GM12878 (cell line): ENCODE data around the gene PTPRD. TPM values are rescaled to one million over a fixed set of nuclear protein-coding genes. Genes with fewer than 3 reads are reported as not detected.

Experiments
- ATAC-seq: fragments of 200-7000 bp; cut with Tn5 transposase; 3 replicates; pipeline ENCODE4 v1.9.1; 2020; ENCODE audit warnings: mild to moderate bottlenecking, moderate library complexity
- BruUV-seq: library from RNA; stranded (reverse); fragments of 400-500 nt; replicated peaks from 2 replicates; lab custom pipeline; 2021; lab: Mats Ljungman, UMichigan
- CTCF ChIA-PET: fragments of 300-600 bp; sonication (Branson Sonifier 250); formaldehyde crosslinking; extraction: SDS; loops from one replicate; lab custom pipeline; 2021; ENCODE audit warnings: inconsistent platforms; lab: Yijun Ruan, JAX
- POLR2A ChIA-PET: fragments of 350-600 bp; formaldehyde crosslinking; extraction: SDS; loops from one replicate; lab custom pipeline; 2021; ENCODE audit warnings: inconsistent platforms; lab: Charles Lee
- RAD21 ChIA-PET: fragments of 300-600 bp; sonication (Branson Sonifier 250); formaldehyde crosslinking; loops from one replicate; lab custom pipeline; 2023; ENCODE audit warnings: antibody characterized with exemption; ENCODE audit not compliant: unreplicated experiment; lab: Charles Lee
- SMC1A ChIA-PET: fragments of 300-600 bp; sonication (Branson Sonifier 250); formaldehyde crosslinking; loops from one replicate; lab custom pipeline; 2023; ENCODE audit not compliant: unreplicated experiment, uncharacterized antibody; lab: Charles Lee
- DNase-seq: peaks from one replicate; pipeline ENCODE4 v3.0.0-alpha.2; 2011; ENCODE audit warnings: low read depth, low spot score
- FAIRE-seq: peaks from 3 replicates; lab custom pipeline; 2011; peaks lifted over from hg19 to GRCh38; lab: Jason Lieb, UNC
- H2AFZ ChIP-seq: 2 replicates; pipeline ENCODE4 v1.6.0; 2011; ENCODE audit warnings: low read depth, low read length, control low read depth; ENCODE audit not compliant: control insufficient read depth
- H3K27ac ChIP-seq: 2 replicates; pipeline ENCODE4 v1.5.1; 2011; ENCODE audit warnings: control low read depth; ENCODE audit not compliant: control insufficient read depth, insufficient read depth
- H3K27me3 ChIP-seq, 2 experiments: replicated peaks in 1 of 2; 2 replicates each; pipeline versions ENCODE4 v1.6.0 to v1.6.1; 2011; ENCODE audit warnings: low read length in 1 of 2; ENCODE audit not compliant: control insufficient read depth in 2 of 2, insufficient read depth in 2 of 2
- H3K36me3 ChIP-seq, 2 experiments: 2 replicates each; pipeline ENCODE4 v1.5.1; 2011; ENCODE audit warnings: low read length in 1 of 2; ENCODE audit not compliant: control insufficient read depth in 2 of 2, insufficient read depth in 2 of 2
- H3K4me1 ChIP-seq: 2 replicates; pipeline ENCODE4 v1.6.1; 2011; ENCODE audit warnings: mild to moderate bottlenecking, low read length, moderate library complexity, mixed read lengths; ENCODE audit not compliant: control insufficient read depth, insufficient read depth
- H3K4me2 ChIP-seq: 2 replicates; pipeline ENCODE4 v1.6.0; 2011; ENCODE audit warnings: control low read depth; ENCODE audit not compliant: control insufficient read depth, insufficient read depth
- H3K4me3 ChIP-seq: fragments of 200-600 bp; sonication (generic); 2 replicates; pipeline ENCODE4 v1.5.1; 2016
- H3K79me2 ChIP-seq: 2 replicates; pipeline ENCODE4 v1.6.0; 2011; ENCODE audit warnings: low read length; ENCODE audit not compliant: control insufficient read depth, insufficient read depth
- H3K9ac ChIP-seq: 2 replicates; pipeline ENCODE4 v1.8.0; 2011; ENCODE audit warnings: low read length, control low read depth, mixed read lengths; ENCODE audit not compliant: control insufficient read depth, insufficient read depth
- H3K9me3 ChIP-seq: replicated peaks from 3 replicates; pipeline ENCODE4 v1.5.1; 2011; ENCODE audit warnings: mild to moderate bottlenecking, low read length; ENCODE audit not compliant: control insufficient read depth, insufficient read depth
- H4K20me1 ChIP-seq: 2 replicates; pipeline ENCODE4 v1.6.0; 2011; ENCODE audit not compliant: control insufficient read depth, insufficient read depth
- ASH2L ChIP-seq: fragments of 300-600, 200-600 bp; sonication (generic); IDR thresholded peaks from 2 replicates; pipeline ENCODE4 v1.6.1; 2017; ENCODE audit warnings: low read depth, mild to moderate bottlenecking, borderline replicate concordance
- BACH1 ChIP-seq: fragments of 450-650 bp; IDR thresholded peaks from 2 replicates; pipeline ENCODE4 v1.6.1; 2017; ENCODE audit warnings: mild to moderate bottlenecking, borderline replicate concordance
- BHLHE40 ChIP-seq, 2 experiments: fragments of 450-650 bp in 1 of 2; IDR thresholded peaks; 2 replicates each; pipeline ENCODE4 v1.6.1; 2011 to 2017; ENCODE audit warnings: low read depth in 2 of 2, borderline replicate concordance in 1 of 2, improper control_type of control experiment in 1 of 2, low read length in 1 of 2, mild to moderate bottlenecking in 1 of 2
- CHD2 ChIP-seq: IDR thresholded peaks from 2 replicates; pipeline ENCODE4 v1.6.1; 2011; ENCODE audit warnings: low read depth, low read length, improper control_type of control experiment, borderline replicate concordance
- EP300 ChIP-seq, 2 experiments: fragments of 150-350 bp in 1 of 2; IDR thresholded peaks; 2 replicates each; pipeline ENCODE4 v1.6.1; 2011 to 2012; ENCODE audit warnings: low read depth in 2 of 2, low read length in 2 of 2, borderline replicate concordance in 1 of 2, improper control_type of control experiment in 1 of 2, inconsistent platforms in 1 of 2; ENCODE audit not compliant: control insufficient read depth in 1 of 2
- KLF5 ChIP-seq: fragments of 450-650 bp; IDR thresholded peaks from 2 replicates; pipeline ENCODE4 v1.6.1; 2014; ENCODE audit warnings: mild to moderate bottlenecking; ENCODE audit not compliant: partially characterized antibody
- MEF2B ChIP-seq: fragments of 450-650 bp; IDR thresholded peaks from 2 replicates; pipeline ENCODE4 v1.6.1; 2018; ENCODE audit warnings: mild to moderate bottlenecking, moderate library complexity; ENCODE audit not compliant: partially characterized antibody, poor library complexity, severe bottlenecking
- MTA3 ChIP-seq: IDR thresholded peaks from 2 replicates; pipeline ENCODE4 v1.6.1; 2012; ENCODE audit warnings: low read length, inconsistent platforms, borderline replicate concordance
- PAX8 ChIP-seq: fragments of 450-650 bp; IDR thresholded peaks from 2 replicates; pipeline ENCODE4 v1.6.1; 2017; ENCODE audit warnings: mild to moderate bottlenecking, moderate library complexity
- RAD51 ChIP-seq: fragments of 450-650 bp; IDR thresholded peaks from 2 replicates; pipeline ENCODE4 v1.6.1; 2016; ENCODE audit warnings: moderate library complexity, mild to moderate bottlenecking, inconsistent platforms
- RB1 ChIP-seq: fragments of 450-650 bp; formaldehyde crosslinking; IDR thresholded peaks from 2 replicates; pipeline ENCODE4 v1.6.1; 2017; ENCODE audit warnings: mild to moderate bottlenecking, borderline replicate concordance
- SIX5 ChIP-seq: IDR thresholded peaks from 2 replicates; pipeline ENCODE4 v1.6.1; 2011; ENCODE audit warnings: mild to moderate bottlenecking, low read depth, low read length, moderate library complexity; ENCODE audit not compliant: severe bottlenecking
- TCF12 ChIP-seq: IDR thresholded peaks from 2 replicates; pipeline ENCODE4 v1.6.1; 2011; ENCODE audit warnings: low read depth, mild to moderate bottlenecking, low read length
- ZNF207 ChIP-seq: fragments of 450-650 bp; IDR thresholded peaks from 2 replicates; pipeline ENCODE4 v1.6.1; 2014; ENCODE audit warnings: antibody characterized with exemption, mild to moderate bottlenecking, borderline replicate concordance
- ZNF217 ChIP-seq: fragments of 450-650 bp; IDR thresholded peaks from 2 replicates; pipeline ENCODE4 v1.6.1; 2017; ENCODE audit warnings: antibody characterized with exemption, mild to moderate bottlenecking
- ZNF384 ChIP-seq: IDR thresholded peaks from 2 replicates; pipeline ENCODE4 v1.6.1; 2012; ENCODE audit warnings: low read depth, mild to moderate bottlenecking, low read length, improper control_type of control experiment, borderline replicate concordance
- ZNF622 ChIP-seq: fragments of 450-650 bp; IDR thresholded peaks from 2 replicates; pipeline ENCODE4 v1.6.1; 2017; ENCODE audit warnings: mild to moderate bottlenecking, inconsistent platforms
- WGBS: methylation state at CpG from one replicate; pipeline ENCODE4 v1.1.6; 2016; ENCODE audit warnings: low lambda C conversion rate; ENCODE audit not compliant: insufficient replicate concordance, insufficient coverage; ENCODE audit errors: missing lambda C conversion rate; 5-methylcytosine and 5-hydroxymethylcytosine counted together
- in situ Hi-C: fragments of 300-500 bp; cut with MboI; formaldehyde crosslinking; loops from 9 replicates; pipeline ENCODE4 v1.14.3; 2018; ENCODE audit warnings: mixed read lengths
- intact Hi-C: fragments of 100-400 bp; cut with micrococcal nuclease; formaldehyde crosslinking; loops from one replicate; pipeline ENCODE4 v1.14.2; 2022; ENCODE audit not compliant: unreplicated experiment
- polyA plus RNA-seq, 11 experiments: library from polyadenylated mRNA; depleted of rRNA in 4 of 11; unstranded in 6 of 11; stranded (reverse) in 5 of 11; fragments of >200 nt; fragmentation: Nextera tagmentation in 4 of 11; fragmentation: Illumina TruSeq in 1 of 11; extraction: Ambion mirVana in 4 of 11; extraction: Trizol in 1 of 11; gene quantifications; 1 replicate in 1 of 11; 2 replicates in 10 of 11; pipeline versions ENCODE4 v1.2.1 to v1.2.3, GENCODE V29; 2011 to 2016; ENCODE audit warnings: inconsistent platforms in 2 of 11, missing spikeins in 2 of 11, low read depth in 1 of 11
- total RNA-seq, 4 experiments: library from RNA; depleted of rRNA in 3 of 4; stranded (reverse); fragments of >200 nt in 3 of 4; fragmentation: Illumina TruSeq in 1 of 4; extraction: Trizol in 1 of 4; gene quantifications; 2 replicates each; pipeline versions ENCODE4 v1.2.1 to v1.2.3, GENCODE V29; 2013 to 2021
- TF ChIP-seq, protein P1 (sequence below): fragments of 450-650 bp; IDR thresholded peaks from 2 replicates; pipeline ENCODE4 v1.6.1; 2016; ENCODE audit warnings: mild to moderate bottlenecking

The PTPRD gene
- total and polyA plus RNA-seq, 10 of the 15 experiments (the other 5 are each of a cell fraction or from before 2014, with no cell fraction given), result under 0.01 to 0.05 (median 0.01) TPM; not detected in 7

- ChIA-PET RAD21 (no interaction called here), POLR2A (no interaction called here), SMC1A (no interaction called here), CTCF (interaction anchor here (1.4 kb wide), 1 partner anchor 9 kb away, joined by 5 read pairs; no protein-coding TSS in a partner anchor)
- Histone ChIP-seq H3K27me3 (no peaks in the 10 kb centered on the region), H2AFZ (no peak overlapping the region), H3K9ac (no peak overlapping the region), H3K4me3 (no peak overlapping the region), H4K20me1 (no peaks in the 10 kb centered on the region), H3K79me2 (no peaks in the 10 kb centered on the region), H3K4me1 (no peaks in the 10 kb centered on the region), H3K9me3 (no peaks in the 10 kb centered on the region), H3K36me3 (no peaks in the 10 kb centered on the region), H3K4me2 (no peak overlapping the region), H3K27ac (no peak overlapping the region)
- in situ Hi-C loops, result no loop called here
- DNase-seq (no peak), FAIRE-seq (no peak), ATAC-seq (no peak)
- 100% methylated on average over 1 of the region's 1 CpG for WGBS
- no peak for TF ChIP-seq TCF12
- TF ChIP-seq ZNF207, result no peak
- no peak for TF ChIP-seq SIX5
- no peak for TF ChIP-seq MTA3
- TF ChIP-seq RAD51, result no peak
- TF ChIP-seq RB1, result no peak
- no peak for TF ChIP-seq ZNF384
- intact Hi-C loops, result no loop called here
- no TSS peak for BruUV-seq
Observed at GRCh38 chr9:10525972-10526371, 86.8 kb downstream of the PTPRD start.

- H2AFZ ChIP-seq, result no peak overlapping the region
- CTCF ChIA-PET, result no interaction called here
- H4K20me1 ChIP-seq, result no peaks in the 10 kb centered on the region
- intact Hi-C loops, result no loop called here
- H3K9ac ChIP-seq, result no peak overlapping the region
- H3K27me3 ChIP-seq, result no peaks in the 10 kb centered on the region
- DNase-seq, result no peak
- H3K4me2 ChIP-seq, result no peak overlapping the region
- H3K27ac ChIP-seq, result no peak overlapping the region
- RAD21 ChIA-PET, result no interaction called here
- no peaks in the 10 kb centered on the region for H3K9me3 ChIP-seq
- WGBS, result 13% methylated on average over 5 of the region's 5 CpGs
- SMC1A ChIA-PET, result no interaction called here
- in situ Hi-C loops, result no loop called here
- no peak overlapping the region for H3K4me3 ChIP-seq
- H3K4me1 ChIP-seq, result no peaks in the 10 kb centered on the region
- BruUV-seq, result no TSS peak
- ATAC-seq, result no peak
- no peaks in the 10 kb centered on the region for H3K79me2 ChIP-seq
- POLR2A ChIA-PET, result no interaction called here
- no peak for FAIRE-seq
- H3K36me3 ChIP-seq, result no peaks in the 10 kb centered on the region
- no peak for TF ChIP-seq ZNF217
- no peak for TF ChIP-seq ZNF622
- TF ChIP-seq PAX8, result no peak
- no peak for TF ChIP-seq KLF5
- TF ChIP-seq CHD2, result no peak
- TF ChIP-seq EP300 (IDR thresholded peaks at IDR 0.05; ENCODE audit: borderline replicate concordance in 1 of 2, control insufficient read depth in 1 of 2, low read depth in 2 of 2, low read length in 2 of 2), result no peak
- no peak for TF ChIP-seq ASH2L
- no peak for TF ChIP-seq BACH1
- no peak for TF ChIP-seq MEF2B
- no peak for TF ChIP-seq BHLHE40 (IDR thresholded peaks at IDR 0.05; ENCODE audit: borderline replicate concordance in 1 of 2, low read depth in 2 of 2, low read length in 1 of 2)
- TF ChIP-seq TCF12, result no peak
- TF ChIP-seq RB1, result no peak
- TF ChIP-seq, protein P1, sequence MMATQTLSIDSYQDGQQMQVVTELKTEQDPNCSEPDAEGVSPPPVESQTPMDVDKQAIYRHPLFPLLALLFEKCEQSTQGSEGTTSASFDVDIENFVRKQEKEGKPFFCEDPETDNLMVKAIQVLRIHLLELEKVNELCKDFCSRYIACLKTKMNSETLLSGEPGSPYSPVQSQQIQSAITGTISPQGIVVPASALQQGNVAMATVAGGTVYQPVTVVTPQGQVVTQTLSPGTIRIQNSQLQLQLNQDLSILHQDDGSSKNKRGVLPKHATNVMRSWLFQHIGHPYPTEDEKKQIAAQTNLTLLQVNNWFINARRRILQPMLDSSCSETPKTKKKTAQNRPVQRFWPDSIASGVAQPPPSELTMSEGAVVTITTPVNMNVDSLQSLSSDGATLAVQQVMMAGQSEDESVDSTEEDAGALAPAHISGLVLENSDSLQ, result no peak
Observed at GRCh38 chr9:10523164-10523563, 89.6 kb downstream of the PTPRD start.
